Measurements from ENCODE around the gene CABP1.

CABP1 gene

DNA sequence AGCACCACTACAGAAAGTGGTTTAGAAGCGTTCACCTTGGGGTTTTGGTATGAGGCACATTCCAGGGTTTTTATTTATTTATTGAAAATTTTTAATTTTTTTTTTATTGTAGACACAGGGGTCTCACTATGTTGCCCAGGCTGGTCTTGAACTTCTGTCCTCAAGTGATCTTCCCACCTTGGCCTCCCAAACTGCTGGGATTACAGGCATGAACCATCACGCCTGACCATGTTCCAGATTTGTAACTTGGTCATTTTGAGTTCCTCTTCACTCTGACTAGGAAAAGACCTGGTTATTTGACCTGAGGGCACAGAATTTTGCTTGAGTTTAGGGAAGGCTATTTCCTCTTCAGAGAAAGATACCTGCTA is 49.6 kb downstream of the CABP1 start:
- no peaks in the 10 kb centered on the region for H3K27me3 ChIP-seq (ENCODE audit: insufficient read depth, low read length)
- TF ChIP-seq EZH2 (IDR thresholded peaks at IDR 0.05; ENCODE audit: borderline replicate concordance, low read length), result no peak
- TF ChIP-seq, protein P1, sequence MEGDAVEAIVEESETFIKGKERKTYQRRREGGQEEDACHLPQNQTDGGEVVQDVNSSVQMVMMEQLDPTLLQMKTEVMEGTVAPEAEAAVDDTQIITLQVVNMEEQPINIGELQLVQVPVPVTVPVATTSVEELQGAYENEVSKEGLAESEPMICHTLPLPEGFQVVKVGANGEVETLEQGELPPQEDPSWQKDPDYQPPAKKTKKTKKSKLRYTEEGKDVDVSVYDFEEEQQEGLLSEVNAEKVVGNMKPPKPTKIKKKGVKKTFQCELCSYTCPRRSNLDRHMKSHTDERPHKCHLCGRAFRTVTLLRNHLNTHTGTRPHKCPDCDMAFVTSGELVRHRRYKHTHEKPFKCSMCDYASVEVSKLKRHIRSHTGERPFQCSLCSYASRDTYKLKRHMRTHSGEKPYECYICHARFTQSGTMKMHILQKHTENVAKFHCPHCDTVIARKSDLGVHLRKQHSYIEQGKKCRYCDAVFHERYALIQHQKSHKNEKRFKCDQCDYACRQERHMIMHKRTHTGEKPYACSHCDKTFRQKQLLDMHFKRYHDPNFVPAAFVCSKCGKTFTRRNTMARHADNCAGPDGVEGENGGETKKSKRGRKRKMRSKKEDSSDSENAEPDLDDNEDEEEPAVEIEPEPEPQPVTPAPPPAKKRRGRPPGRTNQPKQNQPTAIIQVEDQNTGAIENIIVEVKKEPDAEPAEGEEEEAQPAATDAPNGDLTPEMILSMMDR (IDR thresholded peaks at IDR 0.05; ENCODE audit: low read length), result no peak
- H3K9me2 ChIP-seq (ENCODE audit: low read depth, low read length), result no peaks in the 10 kb centered on the region
- H3K4me2 ChIP-seq (ENCODE audit: low read length), result no peak overlapping the region
- H3K9ac ChIP-seq (ENCODE audit: low read length), result no peak overlapping the region
- 0 out of 2 replicates have a peak, but pooled peaks cover 4% of the 10 kb centered on the region for H3F3A ChIP-seq (ENCODE audit: insufficient read depth, low read length)
- peaks cover 55% of the 10 kb centered on the region for H3K79me2 ChIP-seq (ENCODE audit: insufficient read depth, low read length)
- no peaks in the 10 kb centered on the region for H4K20me1 ChIP-seq (ENCODE audit: insufficient read depth, low read length)
- H3K9me3 ChIP-seq (ENCODE audit: low read length), result no peaks in the 10 kb centered on the region
- H2AFZ ChIP-seq (ENCODE audit: low read length), result no peak overlapping the region
- no peak overlapping the region for H3K4me3 ChIP-seq (ENCODE audit: low read depth, low read length, poor library complexity, severe bottlenecking)
- no peak overlapping the region for H3K27ac ChIP-seq (ENCODE audit: low read depth, low read length, poor library complexity, severe bottlenecking)
- peaks cover 22% of the 10 kb centered on the region for H3K36me3 ChIP-seq (ENCODE audit: insufficient read depth, low read length)
- peaks cover 28% of the 10 kb centered on the region for H3K4me1 ChIP-seq (ENCODE audit: insufficient read depth, low read length, severe bottlenecking)

DNA sequence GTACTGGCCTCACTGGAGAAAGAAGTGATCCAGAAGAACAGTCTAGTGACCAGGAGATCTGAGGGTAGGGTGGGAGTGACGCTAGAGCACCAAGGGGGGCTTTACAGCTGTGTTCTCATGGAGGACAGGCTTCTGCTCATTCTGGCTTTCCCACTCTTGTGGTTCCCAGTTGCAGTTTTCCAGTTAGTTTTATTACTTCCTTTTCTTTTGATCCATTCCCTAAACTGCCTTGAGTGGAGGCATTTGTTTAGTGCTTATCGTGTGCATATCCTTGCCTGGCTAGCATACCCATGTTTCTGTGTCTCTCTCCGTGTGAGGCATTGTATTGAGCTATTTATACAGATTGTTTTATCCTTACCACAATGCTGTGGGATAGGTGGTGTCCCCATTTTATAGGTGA is 50.6 kb downstream of the CABP1 start:
- H3K27me3 ChIP-seq (ENCODE audit: insufficient read depth, low read length), result no peaks in the 10 kb centered on the region
- H4K20me1 ChIP-seq (ENCODE audit: insufficient read depth, low read length), result no peaks in the 10 kb centered on the region
- H3K79me2 ChIP-seq (ENCODE audit: insufficient read depth, low read length), result peaks cover 55% of the 10 kb centered on the region
- H3F3A ChIP-seq (ENCODE audit: insufficient read depth, low read length), result no peaks in the 10 kb centered on the region
- H3K27ac ChIP-seq (ENCODE audit: low read depth, low read length, poor library complexity, severe bottlenecking), result no peak overlapping the region
- H3K4me1 ChIP-seq (ENCODE audit: insufficient read depth, low read length, severe bottlenecking), result peaks cover 19% of the 10 kb centered on the region
- H2AFZ ChIP-seq (ENCODE audit: low read length), result no peak overlapping the region
- H3K9me2 ChIP-seq (ENCODE audit: low read depth, low read length), result no peaks in the 10 kb centered on the region
- TF ChIP-seq, protein P1 (IDR thresholded peaks at IDR 0.05; ENCODE audit: low read length), result no peak
- no peak for TF ChIP-seq EZH2 (IDR thresholded peaks at IDR 0.05; ENCODE audit: borderline replicate concordance, low read length)
- no peak overlapping the region for H3K4me2 ChIP-seq (ENCODE audit: low read length)
- H3K36me3 ChIP-seq (ENCODE audit: insufficient read depth, low read length), result peaks cover 31% of the 10 kb centered on the region
- H3K4me3 ChIP-seq (ENCODE audit: low read depth, low read length, poor library complexity, severe bottlenecking), result no peak overlapping the region
- no peak overlapping the region for H3K9ac ChIP-seq (ENCODE audit: low read length)
- no peaks in the 10 kb centered on the region for H3K9me3 ChIP-seq (ENCODE audit: low read length)

DNA sequence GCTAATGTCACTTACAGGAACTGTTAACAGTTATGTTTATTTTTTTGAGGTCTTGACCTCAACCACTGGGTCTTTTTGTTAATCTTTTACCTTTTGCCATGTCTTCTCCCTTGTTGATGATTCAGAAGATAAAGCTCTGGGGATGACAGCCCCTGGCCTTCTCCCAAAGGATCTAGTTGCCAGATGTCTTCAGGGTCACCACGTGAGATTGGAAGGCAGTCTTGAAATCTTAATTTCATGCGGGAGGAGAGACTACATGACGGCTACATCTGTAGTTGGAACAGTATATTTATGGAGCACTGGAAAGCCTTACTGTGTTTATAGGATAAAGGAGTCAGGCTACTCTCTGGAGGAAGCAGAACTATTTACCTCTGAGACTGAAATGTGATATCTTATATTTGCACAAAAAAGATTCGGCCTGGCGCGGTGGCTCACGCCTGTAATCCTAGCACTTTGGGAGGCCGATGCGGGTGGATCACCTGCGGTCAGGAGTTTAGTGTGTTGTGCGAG is 52.2 kb downstream of the CABP1 start:
- peaks cover 52% of the 10 kb centered on the region for H3K79me2 ChIP-seq (ENCODE audit: insufficient read depth, low read length)
- no peaks in the 10 kb centered on the region for H3F3A ChIP-seq (ENCODE audit: insufficient read depth, low read length)
- no peak overlapping the region for H3K4me2 ChIP-seq (ENCODE audit: low read length)
- no peak overlapping the region for H3K4me3 ChIP-seq (ENCODE audit: low read depth, low read length, poor library complexity, severe bottlenecking)
- H3K27me3 ChIP-seq (ENCODE audit: insufficient read depth, low read length), result no peaks in the 10 kb centered on the region
- TF ChIP-seq EZH2 (IDR thresholded peaks at IDR 0.05; ENCODE audit: borderline replicate concordance, low read length), result no peak
- TF ChIP-seq, protein P1 (IDR thresholded peaks at IDR 0.05; ENCODE audit: low read length), result no peak
- H3K9me3 ChIP-seq (ENCODE audit: low read length), result no peaks in the 10 kb centered on the region
- peaks cover 47% of the 10 kb centered on the region for H3K36me3 ChIP-seq (ENCODE audit: insufficient read depth, low read length)
- H3K9me2 ChIP-seq (ENCODE audit: low read depth, low read length), result no peaks in the 10 kb centered on the region
- no peak overlapping the region for H3K9ac ChIP-seq (ENCODE audit: low read length)
- no peak overlapping the region for H3K27ac ChIP-seq (ENCODE audit: low read depth, low read length, poor library complexity, severe bottlenecking)
- H2AFZ ChIP-seq (ENCODE audit: low read length), result no peak overlapping the region
- H3K4me1 ChIP-seq (ENCODE audit: insufficient read depth, low read length, severe bottlenecking), result peaks cover 18% of the 10 kb centered on the region
- no peaks in the 10 kb centered on the region for H4K20me1 ChIP-seq (ENCODE audit: insufficient read depth, low read length)

All from OCI-LY1 (cell line).